HG03354 (cell line): Measurements from ENCODE around the gene LRRC25.

Experiments used
- ATAC-seq: cut with Tn5 transposase; IDR thresholded peaks from one replicate; pipeline ENCODE4 v1.9.1; 2021; ENCODE audit warnings: mild to moderate bottlenecking; ENCODE audit not compliant: unreplicated experiment, poor library complexity, severe bottlenecking

LRRC25 gene

GRCh38 chr19:18436671-18437490 lies 39.5 kb upstream of the LRRC25 start:
- ATAC-seq = no peak

GRCh38 chr19:18435842-18436670 lies 38.6 kb upstream of the LRRC25 start:
- no peak for ATAC-seq

GRCh38 chr19:18435178-18435841 lies 37.9 kb upstream of the LRRC25 start:
- no peak for ATAC-seq

DNA sequence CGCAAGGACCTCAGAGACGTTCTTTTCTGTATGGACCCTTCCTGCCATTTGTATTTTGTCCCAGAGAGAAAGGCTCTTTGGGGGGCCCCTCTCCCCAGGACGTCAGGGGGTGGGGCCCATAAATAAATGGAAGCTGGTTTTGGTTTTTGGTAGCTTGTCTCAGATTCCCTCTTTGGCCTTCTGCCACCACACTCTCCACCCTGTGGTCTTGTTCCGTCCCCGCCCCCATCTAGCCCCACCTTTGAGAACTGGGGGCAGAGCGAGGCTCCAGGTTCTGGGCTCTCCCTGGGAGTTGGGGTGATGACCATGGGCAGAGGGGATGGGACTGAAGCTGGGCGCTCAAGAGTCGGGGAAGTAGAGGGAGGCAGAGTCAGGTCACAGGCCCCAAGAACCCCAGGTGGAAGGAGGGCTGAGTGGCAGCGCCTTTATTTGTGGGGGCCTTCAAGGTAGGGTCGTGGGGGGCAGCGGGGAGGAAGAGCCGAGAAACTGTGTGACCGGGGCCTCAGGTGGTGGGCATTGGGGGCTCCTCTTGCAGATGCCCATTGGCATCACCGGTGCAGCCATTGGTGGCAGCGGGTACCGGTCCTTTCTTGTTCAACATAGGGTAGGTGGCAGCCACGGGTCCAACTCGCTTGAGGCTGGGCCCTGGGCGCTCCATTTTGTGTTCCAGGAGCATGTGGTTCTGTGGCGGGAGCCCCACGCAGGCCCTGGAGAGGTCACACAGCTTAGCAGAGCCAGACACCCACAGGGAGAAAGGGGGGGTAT lies 37.2 kb upstream of the LRRC25 start:
- no peak for ATAC-seq

- no peak for ATAC-seq
These were observed 36.4 kb upstream of the LRRC25 start for GRCh38 chr19:18433735-18434398.

DNA sequence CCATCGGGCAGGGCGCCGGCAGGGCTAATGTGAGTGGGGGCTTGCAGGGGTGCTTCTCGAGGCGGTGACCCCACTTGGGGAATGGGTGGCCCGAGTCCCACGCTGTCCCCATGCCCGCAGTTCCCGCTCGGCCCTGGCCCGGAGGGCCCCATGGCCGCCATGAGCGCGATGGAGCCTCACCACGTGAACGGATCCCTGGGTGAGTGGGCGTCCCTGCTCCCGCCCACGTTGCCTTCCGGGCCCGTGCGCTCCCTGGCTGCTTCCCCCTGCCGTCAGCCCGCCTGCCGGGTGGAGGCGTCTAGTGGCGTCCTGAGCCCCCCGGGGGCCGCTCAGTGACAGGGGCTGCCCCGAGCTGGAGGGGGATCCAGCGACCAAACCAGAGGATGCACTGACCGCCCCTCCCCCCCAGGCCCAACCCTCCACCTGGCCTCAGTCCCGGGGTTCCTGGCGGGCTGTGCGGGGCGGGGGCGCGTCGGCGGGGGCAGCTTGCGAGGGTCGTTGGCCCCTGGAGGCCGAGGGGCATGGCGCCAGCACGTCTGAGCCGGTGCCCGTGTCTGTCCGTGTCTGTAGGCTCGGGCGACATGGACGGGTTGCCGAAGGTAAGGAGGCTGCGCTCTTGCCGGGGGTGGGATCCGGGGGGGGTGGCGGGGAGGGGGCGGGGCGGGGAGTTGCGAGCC lies 35.7 kb upstream of the LRRC25 start:
- no peak for ATAC-seq

DNA sequence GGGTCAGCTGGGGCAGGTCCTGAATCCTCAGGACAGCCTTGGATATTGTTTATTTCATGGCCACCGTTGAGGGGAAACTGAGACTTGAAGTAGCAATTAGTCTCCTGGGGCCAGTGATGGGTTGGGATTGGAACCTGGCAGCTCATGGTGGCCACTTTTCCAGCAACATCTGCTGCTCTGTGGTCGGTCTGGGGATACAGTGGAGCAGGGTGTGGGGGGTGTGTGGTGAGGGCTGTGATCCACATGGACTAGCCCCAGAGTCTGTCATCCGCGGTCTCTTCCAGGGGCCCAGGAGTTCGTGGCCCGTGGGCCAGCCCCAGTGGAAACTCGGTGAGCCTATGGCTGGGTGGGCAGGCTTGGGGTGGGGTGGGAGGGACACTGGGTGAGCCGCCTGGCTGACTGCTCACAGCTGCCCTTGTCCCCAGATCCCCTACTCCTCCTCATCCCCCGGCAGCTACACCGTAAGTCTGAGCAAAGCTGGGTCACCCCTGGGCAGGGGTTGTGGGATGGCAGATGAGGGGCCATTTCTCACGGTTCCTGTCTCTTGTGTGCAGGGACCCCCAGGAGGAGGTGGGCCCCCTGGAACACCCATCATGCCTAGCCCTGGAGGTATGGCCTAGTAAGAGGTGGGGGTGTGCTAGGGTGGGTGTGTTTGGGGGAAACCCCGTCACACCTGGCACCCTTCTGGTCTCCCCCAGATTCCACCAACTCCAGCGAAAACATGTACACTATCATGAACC lies 35.0 kb upstream of the LRRC25 start:
- no peak for ATAC-seq

- no peak for ATAC-seq
These were observed 34.2 kb upstream of the LRRC25 start for GRCh38 chr19:18431351-18432197.

DNA sequence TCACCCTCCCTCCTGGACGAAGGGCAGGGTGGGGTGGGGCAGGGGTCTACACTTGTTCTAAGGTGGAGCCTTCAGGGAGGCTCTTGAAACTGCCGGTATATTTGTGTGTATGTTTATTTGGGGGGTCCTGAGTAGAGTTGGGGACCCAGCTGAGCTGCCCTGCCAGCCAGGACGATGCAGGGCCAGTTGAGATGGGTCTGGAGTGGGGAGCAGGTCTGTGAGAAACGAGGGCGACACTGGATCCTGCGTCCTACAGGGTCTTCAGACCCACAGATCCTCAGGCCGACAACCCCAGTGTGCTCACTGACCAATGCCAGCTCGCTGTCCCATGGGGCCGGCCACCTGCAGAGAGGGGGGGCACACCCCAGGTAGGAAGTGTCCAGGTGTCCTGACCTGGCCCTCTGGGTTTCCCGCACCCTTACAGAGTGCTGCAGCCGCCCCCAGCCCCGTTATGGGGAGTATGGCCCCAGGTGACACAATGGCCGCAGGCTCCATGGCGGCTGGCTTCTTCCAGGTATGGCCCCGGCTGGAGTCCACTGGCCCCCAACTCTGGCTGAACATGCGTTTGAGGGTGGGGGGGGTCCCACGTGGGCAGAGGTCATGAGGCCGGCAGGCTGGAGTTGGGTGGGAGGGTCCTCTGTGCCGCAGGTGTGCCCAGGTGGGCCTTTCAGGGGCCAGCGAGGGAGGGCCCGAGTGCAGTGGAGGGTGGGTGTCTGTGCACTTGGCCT lies 33.2 kb upstream of the LRRC25 start:
- no peak for ATAC-seq

GRCh38 chr19:18429717-18430416 lies 32.4 kb upstream of the LRRC25 start:
- no peak for ATAC-seq

DNA sequence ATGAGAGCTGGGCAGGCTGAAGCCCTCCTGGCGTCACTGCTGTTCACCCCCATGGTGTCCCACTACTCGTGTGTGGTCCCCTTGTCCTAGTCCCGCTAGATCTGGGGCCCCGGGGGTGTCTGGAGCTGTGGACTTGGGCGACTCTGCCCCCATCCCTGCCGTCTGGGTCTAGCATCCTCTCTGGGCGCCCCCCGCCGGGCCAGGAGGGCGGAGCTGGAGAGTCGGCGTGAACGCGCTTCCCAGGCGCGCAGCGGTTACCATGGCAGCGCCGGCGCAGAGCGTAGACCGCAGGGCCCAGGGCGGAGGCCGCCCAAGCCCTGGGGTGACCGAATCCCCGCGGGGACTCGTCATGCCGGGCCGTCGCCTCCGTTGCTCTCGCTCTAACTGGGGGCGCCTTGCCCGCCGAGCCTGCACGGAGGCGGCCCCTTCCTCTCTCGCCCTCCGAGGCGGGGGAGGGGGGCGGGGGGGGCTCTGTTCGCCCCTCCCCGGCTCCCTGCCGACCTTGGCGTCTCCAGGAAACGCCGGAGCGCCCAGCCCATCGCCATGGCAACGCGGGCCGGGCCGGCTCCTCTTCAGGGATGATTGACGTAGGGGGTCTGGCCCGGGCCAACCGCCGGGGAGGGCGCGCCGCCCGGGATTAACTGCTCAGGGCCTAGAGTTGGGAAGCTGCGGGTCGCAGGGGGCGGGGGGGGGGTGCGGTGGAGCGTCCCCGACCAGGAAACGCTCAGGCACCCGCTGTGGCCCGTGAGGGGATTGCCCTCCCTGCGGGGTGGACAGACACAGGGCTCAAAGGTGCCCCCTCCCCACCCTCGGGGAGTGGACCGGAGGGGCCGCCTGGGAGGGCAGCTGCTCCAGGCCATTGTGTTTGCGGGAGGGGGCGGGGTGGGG lies 31.6 kb upstream of the LRRC25 start:
- peak; percentile 64 for ATAC-seq

DNA sequence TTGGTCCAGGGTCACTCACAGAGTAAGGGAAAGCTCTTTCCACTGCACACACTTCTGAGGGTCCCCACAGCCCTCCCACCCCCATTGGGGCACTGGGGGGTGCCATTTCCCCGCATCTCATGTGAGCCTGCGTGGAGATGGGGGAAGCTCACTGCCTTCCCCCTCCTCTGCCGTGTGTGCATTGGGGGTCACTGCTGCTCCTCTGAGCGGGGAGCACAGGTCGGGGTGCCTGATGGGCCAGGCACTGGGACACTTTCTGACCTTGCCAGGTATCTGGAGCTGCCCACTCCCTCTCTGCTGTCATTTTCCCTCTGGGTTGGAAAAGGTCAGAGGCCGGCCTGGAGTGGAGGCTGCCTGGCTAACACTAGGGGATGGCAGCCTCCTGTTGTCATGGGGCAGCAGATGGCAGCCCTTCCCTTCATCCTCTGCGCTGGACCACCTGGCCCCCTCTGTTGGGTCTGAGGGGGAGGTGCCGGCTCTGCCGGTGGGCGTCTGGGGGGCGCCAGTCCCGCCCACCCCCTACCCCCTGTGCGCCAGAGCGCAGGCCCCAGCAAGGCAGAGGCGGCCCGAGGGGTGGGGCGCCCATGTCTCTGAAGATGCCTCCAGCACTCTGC lies 30.9 kb upstream of the LRRC25 start:
- no peak for ATAC-seq

- no peak for ATAC-seq
These were observed 30.3 kb upstream of the LRRC25 start for GRCh38 chr19:18427743-18428113.

- ATAC-seq = no peak
These were observed 29.8 kb upstream of the LRRC25 start for GRCh38 chr19:18427080-18427742.
